ENCODE measurements around the gene SEL1L3.
A peak's percentile ranks its signal among the peaks of the same experiment; 100 is the strongest.

DNA sequence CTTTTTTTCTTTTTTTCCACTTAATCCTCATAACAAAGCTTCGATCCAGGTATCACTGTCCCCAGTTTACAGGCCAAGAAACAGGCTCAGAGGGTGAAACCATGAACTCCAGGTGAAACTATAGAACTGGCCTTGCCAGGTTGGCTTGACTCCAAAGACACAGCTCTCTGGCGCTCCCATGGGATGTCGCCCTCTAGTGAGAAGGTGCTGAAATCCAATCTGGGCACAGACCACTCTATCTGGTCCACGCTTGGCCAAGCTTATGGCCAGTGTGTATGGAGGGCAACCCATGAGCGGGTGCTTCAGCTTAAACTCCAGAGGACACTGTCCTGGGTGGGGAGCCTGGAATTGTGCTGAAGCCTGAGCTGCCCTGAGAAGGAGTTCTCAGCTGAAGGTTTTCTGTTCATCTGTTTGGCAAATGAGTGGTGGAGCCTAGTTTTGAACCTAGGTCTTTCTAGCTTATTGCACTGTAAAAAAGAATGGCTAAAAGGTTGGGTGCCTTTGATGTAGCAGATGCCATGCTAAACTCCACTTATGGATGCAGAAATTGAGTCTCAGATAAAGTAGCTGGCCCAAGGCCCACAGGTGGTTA is 70.5 kb downstream of the SEL1L3 start:
- TF ChIP-seq POLR2A (IDR thresholded peaks at IDR 0.05), result no peak
- TF ChIP-seq, protein P1, sequence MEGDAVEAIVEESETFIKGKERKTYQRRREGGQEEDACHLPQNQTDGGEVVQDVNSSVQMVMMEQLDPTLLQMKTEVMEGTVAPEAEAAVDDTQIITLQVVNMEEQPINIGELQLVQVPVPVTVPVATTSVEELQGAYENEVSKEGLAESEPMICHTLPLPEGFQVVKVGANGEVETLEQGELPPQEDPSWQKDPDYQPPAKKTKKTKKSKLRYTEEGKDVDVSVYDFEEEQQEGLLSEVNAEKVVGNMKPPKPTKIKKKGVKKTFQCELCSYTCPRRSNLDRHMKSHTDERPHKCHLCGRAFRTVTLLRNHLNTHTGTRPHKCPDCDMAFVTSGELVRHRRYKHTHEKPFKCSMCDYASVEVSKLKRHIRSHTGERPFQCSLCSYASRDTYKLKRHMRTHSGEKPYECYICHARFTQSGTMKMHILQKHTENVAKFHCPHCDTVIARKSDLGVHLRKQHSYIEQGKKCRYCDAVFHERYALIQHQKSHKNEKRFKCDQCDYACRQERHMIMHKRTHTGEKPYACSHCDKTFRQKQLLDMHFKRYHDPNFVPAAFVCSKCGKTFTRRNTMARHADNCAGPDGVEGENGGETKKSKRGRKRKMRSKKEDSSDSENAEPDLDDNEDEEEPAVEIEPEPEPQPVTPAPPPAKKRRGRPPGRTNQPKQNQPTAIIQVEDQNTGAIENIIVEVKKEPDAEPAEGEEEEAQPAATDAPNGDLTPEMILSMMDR (IDR thresholded peaks at IDR 0.05), result peak; percentile 51 to 79 (median 72)
